ENCODE data around the gene SLC26A8. TPM values are rescaled to one million over a fixed set of nuclear protein-coding genes. Genes with fewer than 3 reads are reported as not detected.

Gene SLC26A8
- total RNA-seq, 1 donor from 2014 or later: 0.29 TPM

DNA sequence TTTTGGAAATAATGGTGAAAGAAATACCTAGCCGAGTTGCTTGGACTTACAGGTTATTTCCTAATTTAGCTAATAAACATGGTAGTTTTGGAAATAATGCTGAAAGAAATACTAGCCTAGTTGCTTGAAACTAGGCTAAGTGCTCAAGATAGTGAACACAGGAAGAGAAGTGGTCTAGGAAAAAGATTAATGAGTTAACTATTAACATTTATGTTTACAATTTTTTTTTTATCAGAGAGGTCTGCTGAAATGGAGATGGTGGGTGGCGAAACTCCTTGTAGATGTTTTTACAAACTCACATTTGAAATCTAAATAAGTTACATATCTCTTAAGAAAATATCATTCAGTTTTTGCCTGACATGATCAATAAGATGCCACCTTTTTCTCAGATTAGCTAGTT is 42.4 kb upstream of the SLC26A8 start:
- peaks cover 10% of the 10 kb centered on the region for H3K4me1 Mint-ChIP-seq (ENCODE audit: low read depth, unreplicated experiment)
- no peak for DNase-seq
- TF ChIP-seq, protein P1, sequence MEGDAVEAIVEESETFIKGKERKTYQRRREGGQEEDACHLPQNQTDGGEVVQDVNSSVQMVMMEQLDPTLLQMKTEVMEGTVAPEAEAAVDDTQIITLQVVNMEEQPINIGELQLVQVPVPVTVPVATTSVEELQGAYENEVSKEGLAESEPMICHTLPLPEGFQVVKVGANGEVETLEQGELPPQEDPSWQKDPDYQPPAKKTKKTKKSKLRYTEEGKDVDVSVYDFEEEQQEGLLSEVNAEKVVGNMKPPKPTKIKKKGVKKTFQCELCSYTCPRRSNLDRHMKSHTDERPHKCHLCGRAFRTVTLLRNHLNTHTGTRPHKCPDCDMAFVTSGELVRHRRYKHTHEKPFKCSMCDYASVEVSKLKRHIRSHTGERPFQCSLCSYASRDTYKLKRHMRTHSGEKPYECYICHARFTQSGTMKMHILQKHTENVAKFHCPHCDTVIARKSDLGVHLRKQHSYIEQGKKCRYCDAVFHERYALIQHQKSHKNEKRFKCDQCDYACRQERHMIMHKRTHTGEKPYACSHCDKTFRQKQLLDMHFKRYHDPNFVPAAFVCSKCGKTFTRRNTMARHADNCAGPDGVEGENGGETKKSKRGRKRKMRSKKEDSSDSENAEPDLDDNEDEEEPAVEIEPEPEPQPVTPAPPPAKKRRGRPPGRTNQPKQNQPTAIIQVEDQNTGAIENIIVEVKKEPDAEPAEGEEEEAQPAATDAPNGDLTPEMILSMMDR (IDR thresholded peaks at IDR 0.05; ENCODE audit: partially characterized antibody, unreplicated experiment): no peak
- H3K4me3 Mint-ChIP-seq (ENCODE audit: unreplicated experiment): no peak overlapping the region
- H3K27ac Mint-ChIP-seq (ENCODE audit: unreplicated experiment): no peak overlapping the region
- no peaks in the 10 kb centered on the region for H3K27me3 Mint-ChIP-seq (ENCODE audit: unreplicated experiment)
- H3K9me3 Mint-ChIP-seq (ENCODE audit: unreplicated experiment): no peaks in the 10 kb centered on the region
- H3K36me3 Mint-ChIP-seq (ENCODE audit: unreplicated experiment): no peaks in the 10 kb centered on the region

DNA sequence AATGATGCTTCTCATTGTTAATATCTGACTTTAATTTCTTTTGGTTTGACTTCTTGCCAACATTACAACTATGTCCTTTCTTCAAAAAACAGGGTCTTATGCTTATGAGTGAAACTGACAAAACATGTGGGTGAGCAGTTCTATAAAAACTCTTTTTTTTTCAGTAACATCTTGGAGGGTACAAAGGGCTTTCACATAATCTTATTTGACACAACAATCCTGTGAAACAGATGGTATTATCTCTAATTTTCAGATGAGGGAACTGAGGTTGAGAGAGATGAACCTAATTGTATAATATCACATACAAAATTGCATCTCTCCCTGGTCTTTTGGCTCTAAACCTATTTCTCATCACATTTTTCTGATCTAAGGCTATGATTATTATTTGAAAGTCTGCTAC is 41.5 kb upstream of the SLC26A8 start:
- Mint-ChIP-seq H3K4me1 (ENCODE audit: low read depth, unreplicated experiment) (peaks cover 10% of the 10 kb centered on the region), H3K27me3 (ENCODE audit: unreplicated experiment) (no peaks in the 10 kb centered on the region), H3K36me3 (ENCODE audit: unreplicated experiment) (no peaks in the 10 kb centered on the region), H3K27ac (ENCODE audit: unreplicated experiment) (no peak overlapping the region), H3K9me3 (ENCODE audit: unreplicated experiment) (no peaks in the 10 kb centered on the region), H3K4me3 (ENCODE audit: unreplicated experiment) (no peak overlapping the region)
- DNase-seq: no peak
- TF ChIP-seq, protein P1 (IDR thresholded peaks at IDR 0.05; ENCODE audit: partially characterized antibody, unreplicated experiment): no peak

DNA sequence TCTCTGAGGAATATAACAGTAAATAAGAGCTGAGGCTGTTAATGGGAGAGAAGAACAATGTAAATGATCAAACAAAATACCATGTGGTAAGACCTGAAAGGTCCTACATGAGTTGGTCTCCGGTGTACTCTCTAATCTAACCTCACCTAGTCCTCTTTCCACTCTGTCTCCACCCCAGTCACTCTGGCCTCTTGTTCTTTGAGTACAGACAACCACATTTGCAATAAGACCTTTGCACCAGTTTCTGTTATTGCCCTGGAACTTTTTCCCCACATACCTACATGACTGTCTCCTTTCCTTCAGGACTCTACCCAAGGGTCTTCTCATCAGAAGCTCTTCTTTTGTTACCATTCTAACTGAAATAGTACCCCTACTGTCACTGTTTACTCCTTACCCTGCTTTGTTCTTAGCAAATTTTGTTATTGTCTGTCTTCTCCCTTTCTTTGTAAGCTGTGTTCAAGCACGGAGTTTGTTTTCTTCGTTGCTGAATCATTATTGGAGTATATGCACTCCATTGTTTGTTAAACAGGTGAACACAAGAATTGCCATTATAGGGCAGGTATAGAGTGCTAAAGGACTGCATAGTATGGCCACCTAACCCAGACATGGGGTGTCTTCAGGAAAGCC is 40.4 kb upstream of the SLC26A8 start:
- Mint-ChIP-seq H3K27me3 (ENCODE audit: unreplicated experiment) (peaks cover 2% of the 10 kb centered on the region), H3K27ac (ENCODE audit: unreplicated experiment) (no peak overlapping the region), H3K4me1 (ENCODE audit: low read depth, unreplicated experiment) (peaks cover 10% of the 10 kb centered on the region), H3K9me3 (ENCODE audit: unreplicated experiment) (no peaks in the 10 kb centered on the region), H3K4me3 (ENCODE audit: unreplicated experiment) (peak overlapping the region; percentile 31), H3K36me3 (ENCODE audit: unreplicated experiment) (no peaks in the 10 kb centered on the region)
- DNase-seq: no peak
- TF ChIP-seq, protein P1 (IDR thresholded peaks at IDR 0.05; ENCODE audit: partially characterized antibody, unreplicated experiment): no peak

DNA sequence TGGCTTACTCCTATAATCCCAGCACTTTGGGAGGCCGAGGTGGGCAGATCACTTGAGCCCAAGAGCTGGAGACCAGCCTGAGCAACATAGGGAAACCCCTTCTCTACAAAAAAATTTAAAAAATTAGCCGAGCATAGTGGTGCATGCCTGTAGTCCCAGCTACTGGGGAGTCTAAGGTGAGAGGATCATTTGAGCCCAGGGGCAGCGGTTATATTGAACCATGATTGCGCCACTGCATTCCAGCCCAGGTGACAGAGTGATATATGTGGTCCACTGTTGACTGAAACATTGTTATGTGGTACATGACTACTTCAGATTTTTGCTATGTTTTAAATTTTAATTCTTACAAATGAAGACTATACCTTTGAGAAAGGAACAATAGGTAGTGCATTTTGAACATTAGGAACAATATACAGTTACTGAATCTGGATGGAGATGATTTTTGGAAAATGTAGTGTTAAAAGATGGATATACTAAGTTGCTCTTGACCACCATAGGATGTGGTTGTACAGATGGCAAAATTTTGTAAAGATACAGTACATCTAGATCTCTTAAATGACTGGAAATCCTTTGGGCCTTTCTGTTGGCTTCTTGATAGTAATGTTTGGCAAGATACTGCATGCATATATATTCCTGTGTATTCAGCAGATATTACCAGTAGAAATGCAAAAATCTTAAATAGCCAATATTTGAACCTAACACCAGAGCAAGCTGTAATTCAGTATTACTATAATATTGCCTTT is 39.0 kb upstream of the SLC26A8 start:
- Mint-ChIP-seq H3K27me3 (ENCODE audit: unreplicated experiment) (peaks cover 2% of the 10 kb centered on the region), H3K9me3 (ENCODE audit: unreplicated experiment) (no peaks in the 10 kb centered on the region), H3K4me1 (ENCODE audit: low read depth, unreplicated experiment) (peaks cover 10% of the 10 kb centered on the region), H3K4me3 (ENCODE audit: unreplicated experiment) (no peak overlapping the region), H3K36me3 (ENCODE audit: unreplicated experiment) (no peaks in the 10 kb centered on the region), H3K27ac (ENCODE audit: unreplicated experiment) (no peak overlapping the region)
- TF ChIP-seq, protein P1 (IDR thresholded peaks at IDR 0.05; ENCODE audit: partially characterized antibody, unreplicated experiment): no peak
- DNase-seq: no peak

DNA sequence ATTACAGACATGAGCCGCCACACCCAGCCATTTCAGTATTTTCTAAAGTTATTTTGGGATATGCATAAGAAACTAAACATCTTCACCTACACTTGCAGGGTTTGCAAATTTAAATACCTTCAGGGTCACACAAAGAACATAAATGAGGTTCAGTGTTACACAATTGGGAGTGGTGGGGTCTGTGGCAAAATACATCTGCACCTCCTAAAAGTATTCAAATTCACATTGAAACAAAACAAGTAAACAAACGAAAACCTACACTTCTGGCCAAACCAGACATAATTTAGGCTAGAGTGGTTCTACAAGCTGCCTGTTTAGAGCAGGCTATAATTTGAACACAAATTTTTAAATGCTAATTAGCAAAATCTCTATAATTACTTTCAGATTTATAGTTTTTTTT is 37.8 kb upstream of the SLC26A8 start:
- peaks cover 2% of the 10 kb centered on the region for H3K27me3 Mint-ChIP-seq (ENCODE audit: unreplicated experiment)

More for the DNA sequence above, 37.8 kb upstream of the SLC26A8 start:
- DNase-seq: no peak
- TF ChIP-seq, protein P1 (IDR thresholded peaks at IDR 0.05; ENCODE audit: partially characterized antibody, unreplicated experiment): no peak
- no peak overlapping the region for H3K4me3 Mint-ChIP-seq (ENCODE audit: unreplicated experiment)
- no peaks in the 10 kb centered on the region for H3K36me3 Mint-ChIP-seq (ENCODE audit: unreplicated experiment)
- H3K9me3 Mint-ChIP-seq (ENCODE audit: unreplicated experiment): no peaks in the 10 kb centered on the region
- peaks cover 10% of the 10 kb centered on the region for H3K4me1 Mint-ChIP-seq (ENCODE audit: low read depth, unreplicated experiment)
- no peak overlapping the region for H3K27ac Mint-ChIP-seq (ENCODE audit: unreplicated experiment)

All from glutamatergic neuron (in vitro differentiated cells).